Head of caudate nucleus (tissue), 42 donors: Measurements from ENCODE around the gene KRT10.
"Not testable (repeated sequence)": the region's sequence is repeated elsewhere in the genome, so short reads cannot be mapped to it uniquely, and the experiment has no call there.

Experiments used
- DNase-seq, 42 donors: peaks; one replicate each; pipeline versions ENCODE4 v3.0.0 to v3.0.0-alpha.2; 2020 to 2021; ENCODE audit warnings: mixed read lengths in 7 of 42
- intact Hi-C: fragments of 100-400 bp; cut with DNase I; formaldehyde crosslinking; loops from one replicate; pipeline ENCODE4 v1.15.0; 2022

The KRT10 gene

GRCh38 chr17:40839194-40839593 is 16.8 kb upstream of the KRT10 start:
- DNase-seq, result no peak
- intact Hi-C loops, result no loop called here

- intact Hi-C loops, result no loop called here
These were observed 13.6 kb upstream of the KRT10 start for GRCh38 chr17:40836020-40836419.

DNA sequence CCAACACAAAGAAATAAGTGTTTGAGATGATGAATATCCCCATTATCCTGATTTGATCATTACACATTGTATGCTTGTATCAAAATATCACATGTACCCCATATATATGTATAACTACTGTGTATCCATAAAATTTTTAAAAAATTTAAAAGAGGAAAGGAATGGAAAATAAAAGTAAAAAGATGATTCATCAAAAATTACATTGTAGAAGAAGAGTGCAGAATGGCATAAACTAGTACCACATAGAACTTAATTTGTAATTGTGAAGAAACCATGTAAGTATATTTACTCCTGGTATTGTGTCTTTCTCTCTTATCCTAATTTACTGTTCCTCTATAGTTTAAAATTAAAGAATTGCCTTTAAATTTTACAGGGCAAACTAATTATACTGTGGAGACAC is 11.5 kb upstream of the KRT10 start:
- intact Hi-C loops, result no loop called here
- no peak for DNase-seq

More at GRCh38 chr17:40836020-40836419, 13.6 kb upstream of the KRT10 start:
- DNase-seq, result no peak

DNA sequence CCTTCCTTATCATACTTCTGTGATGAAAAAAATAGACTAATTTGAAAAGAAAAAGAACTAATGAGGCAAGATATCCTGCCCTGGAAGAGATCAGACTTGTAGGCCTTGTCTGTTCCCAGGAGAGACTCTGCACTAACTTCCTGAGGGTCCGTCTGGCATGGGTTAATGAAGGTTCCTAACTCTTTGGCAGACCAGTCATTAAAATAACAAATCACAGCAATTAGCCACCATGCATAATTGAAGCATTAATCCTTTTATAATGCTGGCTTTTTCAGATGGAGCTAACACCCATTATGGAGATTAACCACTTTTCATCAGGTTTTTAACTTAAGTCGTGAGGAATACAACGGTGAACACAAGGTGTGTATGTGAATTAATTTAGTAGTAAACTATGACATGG is 10.4 kb upstream of the KRT10 start:
- intact Hi-C loops, result no loop called here
- no peak for DNase-seq

GRCh38 chr17:40830085-40830776 is 7.8 kb upstream of the KRT10 start:
- intact Hi-C loops, result no loop called here
- no peak for DNase-seq

DNA sequence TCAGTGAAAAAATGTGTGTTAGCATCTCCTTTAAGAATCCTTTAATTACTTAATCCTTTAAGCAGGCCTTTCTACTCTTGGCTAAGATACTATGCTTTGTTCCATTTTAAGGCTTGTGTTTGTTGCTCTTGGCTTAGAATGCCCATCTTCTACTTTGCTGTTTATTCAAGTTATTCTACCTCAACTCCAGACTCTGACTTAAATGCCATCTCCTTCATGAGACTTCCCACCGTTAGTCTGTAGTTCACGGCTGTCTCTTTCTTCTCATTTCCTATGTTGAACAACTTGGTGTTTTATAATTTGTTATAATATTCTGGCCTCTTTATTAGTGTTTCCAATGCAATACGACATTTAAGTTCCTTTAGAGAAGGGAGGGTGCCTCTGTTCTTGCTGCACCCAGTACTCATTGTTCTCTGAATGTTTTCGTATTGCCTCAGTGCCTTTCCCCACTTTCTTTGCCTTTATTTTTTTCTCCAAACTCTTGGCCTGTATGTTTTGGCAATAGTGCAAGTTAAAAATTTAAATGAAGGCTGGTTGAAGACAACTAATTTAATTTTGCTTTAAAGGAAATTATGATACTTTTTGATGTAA is 6.1 kb upstream of the KRT10 start:
- DNase-seq, result no peak
- intact Hi-C loops, result no loop called here

- DNase-seq, result no peak
- intact Hi-C loops, result no loop called here
These were observed 5.5 kb upstream of the KRT10 start for GRCh38 chr17:40827746-40828453.

DNA sequence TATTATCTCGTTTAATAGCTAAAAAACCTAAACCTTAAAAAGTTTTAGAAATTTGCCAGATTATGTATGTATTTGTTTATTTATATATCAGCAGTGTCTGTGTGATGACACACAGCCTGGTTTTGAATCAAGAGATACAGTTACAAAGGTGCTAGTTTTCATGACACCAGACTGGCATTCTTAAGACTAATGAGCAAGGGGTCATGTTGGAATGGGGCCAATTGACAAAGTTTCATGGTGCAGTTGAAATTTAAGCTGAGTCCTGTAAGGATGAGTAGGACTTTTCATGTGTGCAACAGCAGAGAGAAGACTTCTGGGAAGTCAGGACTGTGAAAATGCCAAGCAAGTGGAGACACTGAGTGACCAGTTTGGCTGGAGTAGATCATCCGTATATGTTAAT is 3.2 kb upstream of the KRT10 start:
- DNase-seq, result no peak
- intact Hi-C loops, result no loop called here

- intact Hi-C loops, result no loop called here
- no peak for DNase-seq
These were observed 1.8 kb upstream of the KRT10 start for GRCh38 chr17:40824015-40824832.

GRCh38 chr17:40821536-40821935 is 878 bp downstream of the KRT10 start:
- DNase-seq, result no peak
- intact Hi-C loops, result no loop called here

- intact Hi-C loops, result no loop called here
- no peak for DNase-seq
These were observed 2.1 kb downstream of the KRT10 start for GRCh38 chr17:40820228-40820838.

- intact Hi-C loops, result no loop called here
- DNase-seq, result peak in 3 of 42 donors; percentile 2 to 25 (median 8)
These were observed 2.8 kb downstream of the KRT10 start for GRCh38 chr17:40819528-40820125.

DNA sequence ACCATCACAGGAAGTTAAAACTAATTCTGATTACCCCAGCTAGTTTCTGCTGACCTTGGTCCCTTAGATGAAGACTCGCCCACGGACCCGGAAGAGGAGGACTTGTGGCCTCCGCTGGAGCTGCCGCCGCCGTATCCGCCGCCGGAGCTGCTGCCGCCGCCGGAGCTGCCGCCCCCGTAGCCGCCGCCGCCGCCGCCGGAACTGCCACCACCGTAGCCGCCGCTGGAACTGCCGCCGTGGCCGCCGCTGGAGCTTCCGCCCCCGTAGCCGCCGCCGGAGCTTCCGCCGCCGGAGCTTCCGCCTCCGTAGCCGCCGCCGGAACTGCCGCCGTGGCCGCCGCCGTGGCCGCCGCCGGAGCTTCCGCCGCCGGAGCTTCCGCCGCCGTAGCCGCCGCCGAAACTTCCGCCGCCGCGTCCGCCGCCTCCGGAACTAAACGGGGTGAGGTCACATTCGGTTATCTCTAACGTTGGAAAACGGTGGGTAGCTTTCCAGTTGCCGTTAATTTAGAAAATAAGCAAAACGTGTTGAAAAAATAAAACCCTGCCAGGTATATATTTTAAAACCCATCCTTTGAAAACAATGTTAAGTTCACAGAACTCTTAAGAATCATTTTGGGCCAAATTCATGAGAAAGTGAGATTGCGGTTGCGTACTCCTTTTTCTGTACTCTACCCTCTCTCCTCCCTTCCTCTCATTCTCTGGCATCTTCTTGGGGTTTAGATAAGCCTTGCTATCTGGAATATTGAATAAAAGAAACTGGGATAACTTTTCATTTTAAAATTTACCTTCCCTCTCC is 3.5 kb downstream of the KRT10 start:
- DNase-seq, result peak; percentile 40 to 91 (median 82)
- intact Hi-C loops, result no loop called here

- intact Hi-C loops, result no loop called here
- DNase-seq, result no peak
These were observed 4.1 kb downstream of the KRT10 start for GRCh38 chr17:40818343-40818732.

DNA sequence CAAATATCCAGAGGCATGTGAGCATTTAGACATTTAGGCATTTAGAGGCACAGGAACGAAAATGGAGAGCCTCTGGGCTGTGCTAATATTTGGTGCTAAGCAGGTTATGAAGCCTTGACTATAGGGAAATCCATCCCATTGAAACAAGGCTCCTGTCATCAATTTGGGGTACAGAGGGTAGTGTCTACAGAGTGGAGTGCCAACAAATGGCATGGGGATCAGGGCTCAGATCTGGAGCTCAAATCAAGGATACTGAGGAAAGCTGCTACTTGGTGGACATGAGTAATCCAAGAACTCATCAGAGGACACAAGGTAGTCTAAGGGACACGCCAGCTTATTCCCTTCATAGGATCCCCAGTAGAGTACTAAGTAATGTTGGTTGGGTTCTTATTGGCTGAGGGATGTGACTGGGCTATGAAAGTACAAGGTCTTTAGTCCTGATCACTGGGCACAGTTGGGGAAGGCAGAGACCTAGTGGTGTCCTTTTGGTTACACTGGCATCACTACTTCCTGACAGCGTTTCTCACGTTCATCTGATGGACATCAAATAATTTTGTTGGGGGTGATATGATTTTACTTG is 5.2 kb downstream of the KRT10 start:
- intact Hi-C loops, result no loop called here

DNA sequence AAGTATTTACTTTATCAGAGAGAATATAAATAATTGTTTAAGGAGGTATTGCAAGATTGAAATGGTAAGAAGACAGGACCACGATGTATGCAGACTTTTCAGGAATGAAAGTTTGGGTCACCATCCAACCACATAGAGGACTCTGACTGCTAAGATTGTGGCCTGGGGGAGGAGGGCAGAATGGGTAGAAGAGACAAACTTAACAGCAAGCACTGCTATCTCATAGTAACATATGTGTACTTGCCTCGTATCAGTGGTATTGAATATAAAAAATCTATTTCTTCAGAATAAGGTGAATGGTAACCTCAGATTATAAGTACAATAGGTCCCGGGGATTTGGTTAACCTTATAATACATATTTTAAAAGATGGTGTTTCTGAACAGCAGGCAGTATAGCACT is 5.8 kb downstream of the KRT10 start:
- no peak for DNase-seq
- intact Hi-C loops, result no loop called here

More for the DNA sequence above, 5.2 kb downstream of the KRT10 start:
- no peak for DNase-seq

DNA sequence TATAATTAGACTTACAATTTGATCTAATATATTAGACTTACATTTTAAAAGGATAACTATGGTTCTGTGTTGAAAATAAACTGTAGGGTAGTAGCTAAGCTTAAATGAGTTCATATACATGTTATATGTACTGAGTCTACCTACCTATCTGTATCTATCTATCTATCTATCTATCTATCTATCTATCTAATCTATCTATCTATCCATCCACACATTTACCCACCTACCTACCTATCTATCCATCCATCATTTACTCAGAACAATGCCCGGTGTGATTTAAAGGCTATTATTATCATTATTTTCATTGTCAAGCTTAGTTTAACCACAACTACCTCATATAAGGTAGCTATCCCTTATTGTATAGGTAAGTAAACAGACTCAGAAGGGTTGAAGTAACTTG is 7.0 kb downstream of the KRT10 start:
- intact Hi-C loops, result no loop called here

DNA sequence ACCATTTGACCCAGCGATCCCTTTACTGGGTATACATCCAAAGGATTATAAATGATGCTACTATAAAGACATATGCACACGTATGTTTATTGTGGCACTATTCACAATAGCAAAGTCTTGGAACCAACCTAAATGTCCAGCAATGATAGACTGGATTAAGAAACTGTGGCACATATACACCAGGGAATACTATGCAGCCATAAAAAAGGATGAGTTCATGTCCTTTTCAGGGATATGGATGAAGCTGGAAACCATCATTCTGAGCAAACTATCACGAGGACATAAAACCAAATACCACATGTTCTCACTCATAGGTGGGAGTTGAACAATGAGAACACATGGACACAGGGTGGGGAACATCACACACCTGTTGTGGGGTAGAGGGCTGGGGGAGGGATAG is 7.8 kb downstream of the KRT10 start:
- intact Hi-C loops, result not testable (repeated sequence)

More for the DNA sequence above, 7.0 kb downstream of the KRT10 start:
- no peak for DNase-seq

More for the DNA sequence above, 7.8 kb downstream of the KRT10 start:
- DNase-seq, result not testable (repeated sequence)
